K562 (cell line): ENCODE measurements around the gene PBX4. TPM values are rescaled to one million over a fixed set of nuclear protein-coding genes. Genes with fewer than 3 reads are reported as not detected.

ENCODE experiments used
- NR2C1 ChIP-seq, 2 experiments: fragments of 450-650 bp; IDR thresholded peaks; 2 replicates each; pipeline ENCODE4 v1.6.1; 2017; ENCODE audit warnings: mild to moderate bottlenecking in 2 of 2, antibody characterized with exemption in 1 of 2, inconsistent platforms in 1 of 2, missing compliant biosample characterization in 1 of 2, missing genetic modification characterization in 1 of 2
- NR3C1 ChIP-seq: sonication (generic); formaldehyde crosslinking; IDR thresholded peaks from 2 replicates; pipeline ENCODE4 v1.8.1; 2022; ENCODE audit warnings: missing genetic modification reagents
- RBFOX2 ChIP-seq: fragments of 200-400 bp; formaldehyde crosslinking; IDR thresholded peaks from 2 replicates; pipeline ENCODE4 v1.6.1; 2017; ENCODE audit warnings: low read depth, mild to moderate bottlenecking, low read length, moderate library complexity
- SIX5 ChIP-seq, 2 experiments: IDR thresholded peaks; 2 replicates each; pipeline ENCODE4 v1.6.1; 2011; ENCODE audit warnings: low read length in 2 of 2, borderline replicate concordance in 1 of 2, low read depth in 1 of 2, mild to moderate bottlenecking in 1 of 2, moderate library complexity in 1 of 2; ENCODE audit not compliant: insufficient read depth in 1 of 2
- ZBTB7A ChIP-seq: IDR thresholded peaks from 2 replicates; pipeline ENCODE4 v1.6.1; 2011; ENCODE audit warnings: low read depth, mild to moderate bottlenecking, low read length, moderate library complexity, borderline replicate concordance; ENCODE audit not compliant: control insufficient read depth
- ZNF76 ChIP-seq: fragments of 250-450 bp; sonication (Bioruptor Pico); IDR thresholded peaks from 2 replicates; pipeline ENCODE4 v1.4.0; 2020; ENCODE audit warnings: mild to moderate bottlenecking, moderate library complexity, borderline replicate concordance
- polyA plus RNA-seq, 8 experiments: library from polyadenylated mRNA; depleted of rRNA in 4 of 8; stranded (reverse) in 5 of 8; unstranded in 3 of 8; fragments of >200 nt; fragmentation: Nextera tagmentation in 2 of 8; fragmentation: Illumina TruSeq in 1 of 8; extraction: Ambion mirVana in 2 of 8; extraction: Trizol in 1 of 8; gene quantifications; 2 replicates each; pipeline versions ENCODE4 v1.2.1 to v1.2.3, GENCODE V29; 2011 to 2014; ENCODE audit warnings: inconsistent platforms in 1 of 8, missing spikeins in 1 of 8
- total RNA-seq, 7 experiments: library from RNA; depleted of rRNA in 6 of 7; stranded (reverse); fragments of >200 nt in 6 of 7; fragmentation: Illumina TruSeq in 2 of 7; extraction: Trizol in 2 of 7; gene quantifications; 2 replicates each; pipeline versions ENCODE4 v1.2.1 to v1.2.3, GENCODE V29; 2011 to 2021; ENCODE audit warnings: low replicate concordance in 1 of 7
- TF ChIP-seq, protein P1 (sequence below), 3 experiments: fragments of 200-800 bp in 1 of 3; fragments of 250-450 bp in 1 of 3; fragments of 450-650 bp in 1 of 3; sonication (Bioruptor Pico) in 1 of 3; sonication (Bioruptor generic) in 1 of 3; formaldehyde crosslinking in 1 of 3; IDR thresholded peaks; 2 replicates each; pipeline versions ENCODE4 v1.6.1 to v1.8.0; 2016 to 2022; ENCODE audit warnings: mild to moderate bottlenecking in 2 of 3, missing genetic modification characterization in 2 of 3, missing compliant biosample characterization in 1 of 3, moderate library complexity in 1 of 3

PBX4 gene
- total and polyA plus RNA-seq, 9 of the 15 experiments (the other 6 are each of a cell fraction or from before 2014, with no cell fraction given), result 0.11 to 3.8 (median 1.6) TPM; not detected in 1

DNA sequence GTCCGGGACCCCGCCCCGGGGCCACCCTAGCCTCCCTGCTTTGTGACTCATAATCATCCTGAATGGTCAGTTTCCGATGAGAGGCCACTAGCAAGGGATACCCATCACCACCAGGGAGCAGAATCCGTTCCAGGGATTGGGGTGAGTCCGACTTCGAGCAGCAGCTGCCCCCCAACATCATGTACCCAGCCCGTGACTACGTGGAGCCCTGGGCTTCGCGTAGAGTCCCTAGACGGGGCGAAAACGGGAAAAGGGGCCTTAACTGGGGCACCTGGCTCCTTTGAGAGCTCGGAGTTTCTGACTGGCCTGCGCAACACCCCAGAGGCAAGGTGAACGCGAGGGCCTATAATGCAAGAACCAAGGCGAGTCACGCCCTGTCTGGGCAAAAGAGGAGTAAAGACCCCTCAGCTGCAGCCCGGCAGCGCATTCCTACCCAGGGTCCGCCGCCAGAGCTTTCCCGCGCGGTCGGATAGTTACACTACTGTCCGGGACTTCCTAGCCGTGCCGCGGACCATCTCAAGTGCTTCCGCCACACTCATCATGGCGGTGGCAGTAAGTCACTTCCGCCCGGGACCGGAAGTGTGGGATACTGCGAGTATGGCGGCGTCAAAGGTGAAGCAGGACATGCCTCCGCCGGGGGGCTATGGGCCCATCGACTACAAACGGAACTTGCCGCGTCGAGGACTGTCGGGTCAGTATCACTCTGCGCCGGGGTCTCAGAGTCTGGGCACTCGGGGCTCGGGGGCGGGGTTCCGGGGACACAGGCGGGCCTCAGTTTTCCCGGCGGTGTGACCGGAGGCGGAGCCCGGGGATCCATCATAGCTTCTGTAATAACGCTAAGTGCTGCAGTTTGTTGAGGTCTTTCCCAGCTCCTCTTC lies 102.6 kb downstream of the PBX4 start, which contains the start of gene NDUFA13 (continued):
- TF ChIP-seq ZNF76 (CRISPR knock-in tag) (peak; percentile 66; the same call in 1 of the 2 replicates), NR2C1 (IDR thresholded peaks at IDR 0.05) (peak; percentile 94), NR2C1 (tag; IDR thresholded peaks at IDR 0.05) (peak; percentile 96), RBFOX2 (peak; percentile 93), ZBTB7A (peak; percentile 97), SIX5 (IDR thresholded peaks at IDR 0.05; ENCODE audit: borderline replicate concordance in 1 of 2, insufficient read depth in 1 of 2, low read depth in 1 of 2, low read length in 2 of 2) (peak; percentile 67 to 81), NR3C1 (CRISPR knock-in tag) (0 out of 2 replicates have a peak, but pooled peaks have one; percentile 56)
- TF ChIP-seq, protein P1, sequence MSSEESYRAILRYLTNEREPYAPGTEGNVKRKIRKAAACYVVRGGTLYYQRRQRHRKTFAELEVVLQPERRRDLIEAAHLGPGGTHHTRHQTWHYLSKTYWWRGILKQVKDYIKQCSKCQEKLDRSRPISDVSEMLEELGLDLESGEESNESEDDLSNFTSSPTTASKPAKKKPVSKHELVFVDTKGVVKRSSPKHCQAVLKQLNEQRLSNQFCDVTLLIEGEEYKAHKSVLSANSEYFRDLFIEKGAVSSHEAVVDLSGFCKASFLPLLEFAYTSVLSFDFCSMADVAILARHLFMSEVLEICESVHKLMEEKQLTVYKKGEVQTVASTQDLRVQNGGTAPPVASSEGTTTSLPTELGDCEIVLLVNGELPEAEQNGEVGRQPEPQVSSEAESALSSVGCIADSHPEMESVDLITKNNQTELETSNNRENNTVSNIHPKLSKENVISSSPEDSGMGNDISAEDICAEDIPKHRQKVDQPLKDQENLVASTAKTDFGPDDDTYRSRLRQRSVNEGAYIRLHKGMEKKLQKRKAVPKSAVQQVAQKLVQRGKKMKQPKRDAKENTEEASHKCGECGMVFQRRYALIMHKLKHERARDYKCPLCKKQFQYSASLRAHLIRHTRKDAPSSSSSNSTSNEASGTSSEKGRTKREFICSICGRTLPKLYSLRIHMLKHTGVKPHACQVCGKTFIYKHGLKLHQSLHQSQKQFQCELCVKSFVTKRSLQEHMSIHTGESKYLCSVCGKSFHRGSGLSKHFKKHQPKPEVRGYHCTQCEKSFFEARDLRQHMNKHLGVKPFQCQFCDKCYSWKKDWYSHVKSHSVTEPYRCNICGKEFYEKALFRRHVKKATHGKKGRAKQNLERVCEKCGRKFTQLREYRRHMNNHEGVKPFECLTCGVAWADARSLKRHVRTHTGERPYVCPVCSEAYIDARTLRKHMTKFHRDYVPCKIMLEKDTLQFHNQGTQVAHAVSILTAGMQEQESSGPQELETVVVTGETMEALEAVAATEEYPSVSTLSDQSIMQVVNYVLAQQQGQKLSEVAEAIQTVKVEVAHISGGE (CRISPR knock-in tag; IDR thresholded peaks at IDR 0.05), result peak; percentile 57 to 96 (median 71); a peak in 5 of 6 replicates
